MV-4-11 (cell line): Measurements from ENCODE around the gene DOK3.
A peak's percentile ranks its signal among the peaks of the same experiment; 100 is the strongest.

ENCODE experiments used
- DNase-seq: peaks from one replicate; lab custom pipeline; 2025; lab: John Stamatoyannopoulos, UW

DOK3 gene

GRCh38 chr5:177466861-177467260, 42.8 kb downstream of the DOK3 start:
- DNase-seq: no peak

- no peak for DNase-seq
Observed at GRCh38 chr5:177465044-177465443, 44.6 kb downstream of the DOK3 start.

- peak; percentile 83 for DNase-seq
Observed at GRCh38 chr5:177462021-177462670, 47.5 kb downstream of the DOK3 start.

- no peak for DNase-seq
Observed at GRCh38 chr5:177459819-177460628, 49.6 kb downstream of the DOK3 start.

- DNase-seq: no peak
Observed at GRCh38 chr5:177459357-177459756, 50.3 kb downstream of the DOK3 start.

GRCh38 chr5:177458912-177459350, 50.7 kb downstream of the DOK3 start:
- DNase-seq: no peak

GRCh38 chr5:177457852-177458681, 51.6 kb downstream of the DOK3 start:
- DNase-seq: no peak

GRCh38 chr5:177456976-177457851, 52.4 kb downstream of the DOK3 start:
- peak; percentile 98 for DNase-seq

- DNase-seq: no peak
Observed at GRCh38 chr5:177456591-177456964, 53.0 kb downstream of the DOK3 start.

- peak; percentile 73 for DNase-seq
Observed at GRCh38 chr5:177455661-177456590, 53.7 kb downstream of the DOK3 start.

GRCh38 chr5:177455036-177455660, 54.5 kb downstream of the DOK3 start:
- DNase-seq: peak; percentile 49

GRCh38 chr5:177454397-177455035, 55.1 kb downstream of the DOK3 start:
- peak; percentile 82 for DNase-seq

GRCh38 chr5:177453852-177454396, 55.7 kb downstream of the DOK3 start:
- DNase-seq: peak; percentile 45

- DNase-seq: no peak
Observed at GRCh38 chr5:177452688-177453638, 56.7 kb downstream of the DOK3 start.
